ENCODE results near the gene SOX5.

The SOX5 gene

GRCh38 chr12:23585156-23585781 lies 364.2 kb downstream of the SOX5 start:
- no peak overlapping the region for H3K4me3 ChIP-seq
- H3K4me2 ChIP-seq, result no peak overlapping the region

GRCh38 chr12:23581913-23582312 lies 367.6 kb downstream of the SOX5 start:
- no peaks in the 10 kb centered on the region for H3K36me3 ChIP-seq
- peak overlapping the region in 2 of 11 experiments; percentile 61 to 70; a peak in 4 of 22 replicates for H3K4me2 ChIP-seq
- no peaks in the 10 kb centered on the region for H4K20me1 ChIP-seq
- no peaks in the 10 kb centered on the region for H3K9me3 ChIP-seq (replicated peaks in 1 of 11)
- H3K4me1 ChIP-seq, result peaks cover 0 to 27% (median 0%) of the 10 kb centered on the region in 10 experiments; a peak in 4 of 20 replicates
- no peak overlapping the region for H3K4me3 ChIP-seq
- H3K27ac ChIP-seq, result no peak overlapping the region
- no peaks in the 10 kb centered on the region for H3K27me3 ChIP-seq
- H3K9ac ChIP-seq, result no peak overlapping the region
- no peak for TF ChIP-seq Cebpa-rat (IDR thresholded peaks at IDR 0.05)

More at GRCh38 chr12:23585156-23585781, 364.2 kb downstream of the SOX5 start:
- Histone ChIP-seq H3K4me1 (peaks cover 0 to 27% (median 0%) of the 10 kb centered on the region in 10 experiments; a peak in 4 of 20 replicates), H3K27ac (no peak overlapping the region), H3K27me3 (no peaks in the 10 kb centered on the region), H3K9me3 (replicated peaks in 1 of 11) (no peaks in the 10 kb centered on the region), H4K20me1 (no peaks in the 10 kb centered on the region), H3K9ac (no peak overlapping the region), H3K36me3 (no peaks in the 10 kb centered on the region)
- TF ChIP-seq Cebpa-rat (IDR thresholded peaks at IDR 0.05), result no peak

GRCh38 chr12:23579257-23579656 lies 370.2 kb downstream of the SOX5 start:
- Histone ChIP-seq H3K27ac (no peak overlapping the region), H3K36me3 (no peaks in the 10 kb centered on the region), H3K4me3 (no peak overlapping the region), H3K27me3 (no peaks in the 10 kb centered on the region), H3K4me1 (peaks cover 0 to 24% (median 0%) of the 10 kb centered on the region in 10 experiments; a peak in 4 of 20 replicates), H3K4me2 (no peak overlapping the region), H3K9me3 (replicated peaks in 1 of 11) (no peaks in the 10 kb centered on the region), H4K20me1 (no peaks in the 10 kb centered on the region), H3K9ac (no peak overlapping the region)
- TF ChIP-seq Cebpa-rat (IDR thresholded peaks at IDR 0.05), result no peak

- Histone ChIP-seq H3K4me2 (no peak overlapping the region), H3K27ac (no peak overlapping the region), H3K4me1 (no peaks in the 10 kb centered on the region), H3K9ac (no peak overlapping the region), H4K20me1 (no peaks in the 10 kb centered on the region), H3K36me3 (no peaks in the 10 kb centered on the region), H3K4me3 (no peak overlapping the region), H3K9me3 (replicated peaks in 1 of 11) (no peaks in the 10 kb centered on the region), H3K27me3 (no peaks in the 10 kb centered on the region)
- no peak for TF ChIP-seq Cebpa-rat (IDR thresholded peaks at IDR 0.05)
Observed at GRCh38 chr12:23576372-23576771, 373.1 kb downstream of the SOX5 start.

- no peaks in the 10 kb centered on the region for H3K9me3 ChIP-seq (replicated peaks in 1 of 11)
- no peak for TF ChIP-seq Cebpa-rat (IDR thresholded peaks at IDR 0.05)
- no peak overlapping the region for H3K9ac ChIP-seq
Observed at GRCh38 chr12:23569356-23569755, 380.1 kb downstream of the SOX5 start.

GRCh38 chr12:23566133-23566532 lies 383.3 kb downstream of the SOX5 start:
- no peak for TF ChIP-seq Cebpa-rat (IDR thresholded peaks at IDR 0.05)
- H3K9ac ChIP-seq, result no peak overlapping the region
- no peaks in the 10 kb centered on the region for H4K20me1 ChIP-seq
- H3K4me3 ChIP-seq, result no peak overlapping the region
- no peak overlapping the region for H3K4me2 ChIP-seq
- no peaks in the 10 kb centered on the region for H3K36me3 ChIP-seq
- no peak overlapping the region for H3K27ac ChIP-seq
- no peaks in the 10 kb centered on the region for H3K27me3 ChIP-seq
- no peaks in the 10 kb centered on the region for H3K9me3 ChIP-seq (replicated peaks in 1 of 11)
- H3K4me1 ChIP-seq, result no peaks in the 10 kb centered on the region

More at GRCh38 chr12:23569356-23569755, 380.1 kb downstream of the SOX5 start:
- H3K4me3 ChIP-seq, result no peak overlapping the region
- no peaks in the 10 kb centered on the region for H3K36me3 ChIP-seq
- H3K27ac ChIP-seq, result no peak overlapping the region
- no peaks in the 10 kb centered on the region for H4K20me1 ChIP-seq
- no peaks in the 10 kb centered on the region for H3K4me1 ChIP-seq
- no peaks in the 10 kb centered on the region for H3K27me3 ChIP-seq
- H3K4me2 ChIP-seq, result no peak overlapping the region

GRCh38 chr12:23564451-23565152 lies 384.9 kb downstream of the SOX5 start:
- Histone ChIP-seq H3K27ac (no peak overlapping the region), H3K9me3 (replicated peaks in 1 of 11) (no peaks in the 10 kb centered on the region), H3K27me3 (no peaks in the 10 kb centered on the region), H4K20me1 (no peaks in the 10 kb centered on the region), H3K36me3 (no peaks in the 10 kb centered on the region), H3K4me1 (peaks cover 0 to 4% (median 0%) of the 10 kb centered on the region in 10 experiments; a peak in 2 of 20 replicates), H3K4me3 (no peak overlapping the region), H3K4me2 (no peak overlapping the region), H3K9ac (no peak overlapping the region)
- no peak for TF ChIP-seq Cebpa-rat (IDR thresholded peaks at IDR 0.05)

GRCh38 chr12:23561364-23562345 lies 387.8 kb downstream of the SOX5 start:
- H3K36me3 ChIP-seq, result no peaks in the 10 kb centered on the region

GRCh38 chr12:23560611-23561010 lies 388.9 kb downstream of the SOX5 start:
- Histone ChIP-seq H3K4me1 (peaks cover 0 to 15% (median 0%) of the 10 kb centered on the region in 10 experiments; a peak in 3 of 20 replicates), H3K4me2 (no peak overlapping the region), H3K27me3 (no peaks in the 10 kb centered on the region), H3K4me3 (no peak overlapping the region), H3K9ac (no peak overlapping the region), H3K9me3 (replicated peaks in 1 of 11) (no peaks in the 10 kb centered on the region), H3K36me3 (no peaks in the 10 kb centered on the region), H4K20me1 (no peaks in the 10 kb centered on the region), H3K27ac (no peak overlapping the region)
- TF ChIP-seq Cebpa-rat (IDR thresholded peaks at IDR 0.05), result no peak

More at GRCh38 chr12:23561364-23562345, 387.8 kb downstream of the SOX5 start:
- H3K27ac ChIP-seq, result no peak overlapping the region
- no peaks in the 10 kb centered on the region for H3K9me3 ChIP-seq (replicated peaks in 1 of 11)
- H4K20me1 ChIP-seq, result no peaks in the 10 kb centered on the region
- no peak overlapping the region for H3K4me3 ChIP-seq
- TF ChIP-seq Cebpa-rat (IDR thresholded peaks at IDR 0.05), result no peak
- peaks cover 0 to 15% (median 0%) of the 10 kb centered on the region in 10 experiments; a peak in 3 of 20 replicates for H3K4me1 ChIP-seq
- no peaks in the 10 kb centered on the region for H3K27me3 ChIP-seq
- H3K9ac ChIP-seq, result no peak overlapping the region
- H3K4me2 ChIP-seq, result no peak overlapping the region
